OCI-LY1 (cell line): ENCODE measurements around the gene IRF7.

Experiments
- H2AFZ ChIP-seq: fragments of 200-600 bp; sonication (generic), shearing (Covaris generic); 2 replicates; pipeline ENCODE4 v1.6.0; 2014; ENCODE audit warnings: antibody characterized with exemption, mild to moderate bottlenecking, low read length
- H3F3A ChIP-seq: fragments of 200-600 bp; sonication (generic), shearing (Covaris generic); 2 replicates; pipeline ENCODE4 v1.6.0; 2014; ENCODE audit warnings: mild to moderate bottlenecking, antibody characterized with exemption, low read length, moderate library complexity; ENCODE audit not compliant: insufficient read depth
- H3K27ac ChIP-seq: fragments of 200-600 bp; sonication (generic); 2 replicates; pipeline ENCODE4 v1.5.1; 2014; ENCODE audit warnings: low read length, mixed run types, mild to moderate bottlenecking, low read depth; ENCODE audit not compliant: poor library complexity, severe bottlenecking
- H3K27me3 ChIP-seq: fragments of 200-600 bp; sonication (generic); 2 replicates; pipeline ENCODE4 v1.6.0; 2014; ENCODE audit warnings: antibody characterized with exemption, mild to moderate bottlenecking, low read length, moderate library complexity; ENCODE audit not compliant: insufficient read depth
- H3K36me3 ChIP-seq: fragments of 200-600 bp; sonication (generic); 2 replicates; pipeline ENCODE4 v1.6.1; 2014; ENCODE audit warnings: mild to moderate bottlenecking, antibody characterized with exemption, low read length, moderate library complexity, mixed read lengths; ENCODE audit not compliant: insufficient read depth
- H3K4me1 ChIP-seq: fragments of 200-600 bp; sonication (generic); 2 replicates; pipeline ENCODE4 v1.5.1; 2014; ENCODE audit warnings: mild to moderate bottlenecking, low read length, moderate library complexity; ENCODE audit not compliant: insufficient read depth, severe bottlenecking
- H3K4me2 ChIP-seq: fragments of 200-600 bp; sonication (generic), shearing (Covaris generic); 2 replicates; pipeline ENCODE4 v1.6.1; 2014; ENCODE audit warnings: low read length
- H3K4me3 ChIP-seq: fragments of 200-600 bp; sonication (generic); 2 replicates; pipeline ENCODE4 v1.5.1; 2014; ENCODE audit warnings: low read length, low read depth, mild to moderate bottlenecking, mixed read lengths; ENCODE audit not compliant: poor library complexity, severe bottlenecking
- H3K79me2 ChIP-seq: fragments of 200-600 bp; shearing (Covaris generic); 2 replicates; pipeline ENCODE4 v1.6.1; 2016; ENCODE audit warnings: mixed run types, low read length, mixed read lengths; ENCODE audit not compliant: insufficient read depth
- H3K9ac ChIP-seq: fragments of 200-600 bp; sonication (generic), shearing (Covaris generic); 2 replicates; pipeline ENCODE4 v1.6.1; 2014; ENCODE audit warnings: mild to moderate bottlenecking, low read length, mixed read lengths
- H3K9me2 ChIP-seq: fragments of 200-600 bp; sonication (generic), shearing (Covaris generic); 2 replicates; pipeline ENCODE4 v1.6.1; 2014; ENCODE audit warnings: low read depth, mild to moderate bottlenecking, low read length, mixed read lengths
- H3K9me3 ChIP-seq: fragments of 200-600 bp; shearing (Covaris generic); 2 replicates; pipeline ENCODE4 v1.6.1; 2014; ENCODE audit warnings: low read length, mixed read lengths
- H4K20me1 ChIP-seq: fragments of 200-600 bp; sonication (generic), shearing (Covaris generic); 2 replicates; pipeline ENCODE4 v1.6.0; 2016; ENCODE audit warnings: mild to moderate bottlenecking, low read length; ENCODE audit not compliant: insufficient read depth
- CTCF ChIP-seq: fragments of 200-600 bp; sonication (generic), shearing (Covaris generic); IDR thresholded peaks from 2 replicates; pipeline ENCODE4 v1.5.1; 2017; ENCODE audit warnings: mild to moderate bottlenecking, antibody characterized with exemption, low read length, moderate library complexity, mixed read lengths
- EZH2 ChIP-seq: fragments of 200-600 bp; sonication (generic), shearing (Covaris generic); IDR thresholded peaks from 2 replicates; pipeline ENCODE4 v1.8.0; 2017; ENCODE audit warnings: borderline replicate concordance, mixed run types, mild to moderate bottlenecking, antibody characterized with exemption, low read length, moderate library complexity, mixed read lengths

Gene IRF7

GRCh38 chr11:605286-606129 lies 10.2 kb downstream of the IRF7 start:
- H3K4me2 ChIP-seq = no peak overlapping the region
- no peak overlapping the region for H3K27ac ChIP-seq

GRCh38 chr11:603154-603553 lies 12.6 kb downstream of the IRF7 start:
- H3F3A ChIP-seq = no peaks in the 10 kb centered on the region
- no peak overlapping the region for H3K4me2 ChIP-seq
- H3K9me2 ChIP-seq = no peaks in the 10 kb centered on the region
- no peaks in the 10 kb centered on the region for H4K20me1 ChIP-seq
- no peaks in the 10 kb centered on the region for H3K79me2 ChIP-seq
- no peak overlapping the region for H2AFZ ChIP-seq
- peaks cover 86% of the 10 kb centered on the region for H3K36me3 ChIP-seq
- H3K27ac ChIP-seq = no peak overlapping the region
- H3K4me1 ChIP-seq = no peaks in the 10 kb centered on the region
- no peak overlapping the region for H3K4me3 ChIP-seq
- TF ChIP-seq CTCF = no peak
- no peak for TF ChIP-seq EZH2
- no peaks in the 10 kb centered on the region for H3K9me3 ChIP-seq
- no peaks in the 10 kb centered on the region for H3K27me3 ChIP-seq
- no peak overlapping the region for H3K9ac ChIP-seq

More at GRCh38 chr11:605286-606129, 10.2 kb downstream of the IRF7 start:
- H3K9me3 ChIP-seq = no peaks in the 10 kb centered on the region
- no peaks in the 10 kb centered on the region for H3K79me2 ChIP-seq
- H3K4me1 ChIP-seq = no peaks in the 10 kb centered on the region
- TF ChIP-seq EZH2 (no peak), CTCF (no peak)
- no peak overlapping the region for H3K4me3 ChIP-seq
- no peak overlapping the region for H2AFZ ChIP-seq
- peaks cover 91% of the 10 kb centered on the region for H3K36me3 ChIP-seq
- no peak overlapping the region for H3K9ac ChIP-seq
- H3K9me2 ChIP-seq = no peaks in the 10 kb centered on the region
- H4K20me1 ChIP-seq = no peaks in the 10 kb centered on the region
- no peaks in the 10 kb centered on the region for H3F3A ChIP-seq
- no peaks in the 10 kb centered on the region for H3K27me3 ChIP-seq

- no peaks in the 10 kb centered on the region for H4K20me1 ChIP-seq
- H3K4me3 ChIP-seq = no peak overlapping the region
- no peak overlapping the region for H3K9ac ChIP-seq
- H3F3A ChIP-seq = no peaks in the 10 kb centered on the region
- no peak overlapping the region for H3K27ac ChIP-seq
- H3K79me2 ChIP-seq = no peaks in the 10 kb centered on the region
- no peak overlapping the region for H2AFZ ChIP-seq
- H3K27me3 ChIP-seq = no peaks in the 10 kb centered on the region
- H3K4me1 ChIP-seq = no peaks in the 10 kb centered on the region
- no peaks in the 10 kb centered on the region for H3K9me3 ChIP-seq
- H3K36me3 ChIP-seq = peaks cover 84% of the 10 kb centered on the region
- H3K9me2 ChIP-seq = no peaks in the 10 kb centered on the region
- no peak overlapping the region for H3K4me2 ChIP-seq
- no peak for TF ChIP-seq EZH2
- no peak for TF ChIP-seq CTCF
Observed at GRCh38 chr11:601573-602245, 14.0 kb downstream of the IRF7 start.
